HG03108 (cell line): ENCODE data around the gene PER1.

Experiments
- ATAC-seq: cut with Tn5 transposase; IDR thresholded peaks from one replicate; pipeline ENCODE4 v1.9.1; 2021; ENCODE audit warnings: moderate library complexity; ENCODE audit not compliant: unreplicated experiment

PER1 gene

DNA sequence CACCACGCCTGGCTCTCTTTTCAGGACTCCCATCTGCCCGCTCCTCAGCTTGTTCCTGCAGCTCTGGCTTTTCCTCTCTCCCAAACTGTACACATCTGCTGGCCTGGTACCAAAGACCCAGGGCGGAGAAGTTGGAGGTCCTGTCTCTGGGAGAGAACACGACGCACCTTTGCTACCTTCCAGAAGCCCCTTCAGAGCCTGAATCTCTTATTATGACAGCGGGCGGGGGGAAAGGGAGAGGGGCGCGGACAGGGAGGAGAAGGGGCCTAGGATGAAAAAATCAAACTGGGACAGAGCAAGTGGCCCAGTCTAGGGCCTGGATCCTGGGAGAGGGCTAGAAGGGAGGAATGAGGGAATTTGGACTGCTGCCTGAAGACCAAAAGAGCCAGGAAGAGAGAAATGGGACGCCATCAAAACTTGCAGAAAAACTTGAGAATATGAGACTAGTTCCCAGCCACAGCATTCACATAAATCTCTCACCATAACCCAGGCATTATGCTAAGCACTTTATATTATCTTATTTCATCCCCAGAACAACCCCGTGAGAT, 2.5 kb upstream of the PER1 start:
- no peak for ATAC-seq

DNA sequence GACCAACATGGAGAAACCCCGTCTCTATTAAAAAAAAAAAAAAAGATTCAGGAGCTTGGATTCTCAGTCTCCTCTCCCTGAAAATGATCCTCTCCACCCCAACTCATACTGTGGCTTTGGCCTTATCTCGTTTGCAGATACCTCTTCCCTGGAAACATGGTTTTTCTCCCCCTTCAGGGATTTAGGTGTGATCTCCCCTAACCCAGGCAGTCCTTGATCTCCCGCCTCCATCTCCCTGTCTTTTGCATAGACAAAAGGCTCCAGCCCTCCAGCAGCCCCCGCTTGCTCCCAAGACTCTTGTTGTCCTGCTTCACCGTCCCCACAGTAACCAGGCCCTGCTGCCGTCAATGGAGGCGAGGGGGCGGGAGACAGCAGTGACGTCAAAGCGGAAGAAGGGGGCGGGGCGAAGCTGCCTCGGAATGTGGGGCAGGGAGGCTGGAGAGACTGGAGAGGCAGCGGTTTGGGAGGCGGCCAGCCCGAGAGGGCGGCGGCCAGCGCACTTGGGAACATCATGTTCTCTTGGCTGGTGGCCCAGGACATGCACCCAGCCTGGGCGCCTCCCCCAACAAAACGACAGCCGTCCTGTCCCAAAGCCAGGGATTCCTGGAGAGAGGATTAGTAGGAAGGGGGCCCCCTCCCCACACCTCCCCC, 1.9 kb upstream of the PER1 start:
- no peak for ATAC-seq

DNA sequence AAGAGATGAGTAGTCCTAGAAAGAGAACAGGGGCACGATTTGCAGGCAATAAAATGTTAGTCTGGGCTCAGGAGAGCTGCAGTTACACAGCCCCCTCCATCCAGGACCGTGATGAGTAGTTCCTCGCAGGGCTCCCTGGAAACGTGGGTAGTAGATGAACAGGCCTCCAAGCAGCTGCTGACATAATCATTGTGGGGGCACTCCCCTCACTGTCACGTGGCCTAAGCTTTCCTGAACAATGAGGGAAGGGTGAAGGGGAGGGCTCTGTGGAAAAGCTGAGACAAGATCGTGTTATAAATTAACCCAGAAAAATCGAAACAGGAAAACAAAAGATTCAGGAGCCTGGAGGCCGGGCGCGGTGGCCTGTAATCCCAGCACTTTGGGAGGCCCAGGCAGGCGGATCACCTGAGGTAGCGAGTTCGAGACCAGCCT, 1.3 kb upstream of the PER1 start:
- no peak for ATAC-seq

DNA sequence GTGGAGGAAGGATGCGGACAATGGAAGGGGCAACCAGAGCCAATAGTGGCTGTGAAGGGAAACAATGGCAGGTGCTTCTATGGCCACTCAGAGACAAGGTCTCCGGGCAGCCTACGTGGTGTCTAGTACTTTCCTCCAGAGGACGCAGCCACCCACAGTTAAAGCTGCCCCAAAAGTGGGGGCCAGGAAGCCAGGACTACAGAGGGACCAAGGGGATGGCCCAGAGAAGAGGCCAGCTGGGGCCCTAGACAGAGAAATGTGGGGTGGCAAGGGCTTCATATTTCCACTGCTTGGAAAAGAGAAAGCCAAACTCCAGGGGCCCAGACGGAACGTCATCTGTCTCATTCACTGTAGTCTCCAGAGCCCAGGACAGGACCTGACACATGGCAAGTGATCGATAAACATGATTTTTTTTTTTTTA, 837 bp upstream of the PER1 start:
- no peak for ATAC-seq

DNA sequence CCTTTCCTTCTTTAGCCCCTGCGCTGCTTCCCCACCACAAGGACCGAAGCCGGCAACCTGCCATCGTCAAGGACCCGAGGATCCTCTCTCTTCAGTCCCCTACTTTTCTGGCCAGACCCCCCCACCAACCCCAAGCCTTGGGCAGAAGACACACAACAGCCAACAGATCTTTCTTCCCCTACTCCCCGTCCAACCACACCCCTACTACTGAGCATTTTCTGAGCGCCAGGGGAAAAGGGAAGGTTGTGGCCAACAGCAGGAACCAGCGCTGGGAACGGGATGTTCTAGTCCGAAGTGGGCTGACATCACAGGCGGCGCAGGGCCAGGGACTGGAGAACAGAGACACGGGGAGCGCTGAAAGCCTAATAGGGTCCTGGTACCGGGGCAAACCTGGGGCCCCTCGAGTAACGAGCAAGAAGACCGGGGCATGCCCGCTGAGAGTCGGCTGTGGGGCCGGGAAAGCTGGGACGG, 528 bp downstream of the PER1 start:
- ATAC-seq = no peak

DNA sequence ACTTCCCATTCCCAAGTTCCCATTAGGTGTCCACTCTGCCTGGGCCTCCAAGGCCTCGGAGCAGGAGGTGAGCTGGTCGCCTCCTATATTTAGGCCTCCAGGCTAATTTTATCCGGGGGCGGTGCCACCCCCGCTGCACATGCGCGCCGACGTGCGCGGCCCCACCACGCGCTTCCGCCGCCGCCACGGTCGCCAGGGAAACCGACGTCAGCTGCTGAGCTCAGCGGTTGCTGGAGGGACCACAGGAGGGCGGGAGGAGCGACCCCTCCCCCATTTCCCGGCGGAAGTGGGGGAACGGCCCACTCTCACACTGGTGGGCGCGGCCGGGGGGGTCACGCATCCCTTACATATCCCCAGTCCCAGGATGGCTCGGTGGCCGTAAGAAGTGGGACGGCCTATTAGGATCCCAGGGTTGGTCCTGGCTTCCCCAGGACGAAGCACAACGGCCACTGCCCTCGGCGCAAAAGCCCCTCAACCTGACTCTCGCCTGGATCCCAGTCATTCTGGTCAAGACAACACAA, 1.0 kb downstream of the PER1 start:
- ATAC-seq = peak; percentile 42

DNA sequence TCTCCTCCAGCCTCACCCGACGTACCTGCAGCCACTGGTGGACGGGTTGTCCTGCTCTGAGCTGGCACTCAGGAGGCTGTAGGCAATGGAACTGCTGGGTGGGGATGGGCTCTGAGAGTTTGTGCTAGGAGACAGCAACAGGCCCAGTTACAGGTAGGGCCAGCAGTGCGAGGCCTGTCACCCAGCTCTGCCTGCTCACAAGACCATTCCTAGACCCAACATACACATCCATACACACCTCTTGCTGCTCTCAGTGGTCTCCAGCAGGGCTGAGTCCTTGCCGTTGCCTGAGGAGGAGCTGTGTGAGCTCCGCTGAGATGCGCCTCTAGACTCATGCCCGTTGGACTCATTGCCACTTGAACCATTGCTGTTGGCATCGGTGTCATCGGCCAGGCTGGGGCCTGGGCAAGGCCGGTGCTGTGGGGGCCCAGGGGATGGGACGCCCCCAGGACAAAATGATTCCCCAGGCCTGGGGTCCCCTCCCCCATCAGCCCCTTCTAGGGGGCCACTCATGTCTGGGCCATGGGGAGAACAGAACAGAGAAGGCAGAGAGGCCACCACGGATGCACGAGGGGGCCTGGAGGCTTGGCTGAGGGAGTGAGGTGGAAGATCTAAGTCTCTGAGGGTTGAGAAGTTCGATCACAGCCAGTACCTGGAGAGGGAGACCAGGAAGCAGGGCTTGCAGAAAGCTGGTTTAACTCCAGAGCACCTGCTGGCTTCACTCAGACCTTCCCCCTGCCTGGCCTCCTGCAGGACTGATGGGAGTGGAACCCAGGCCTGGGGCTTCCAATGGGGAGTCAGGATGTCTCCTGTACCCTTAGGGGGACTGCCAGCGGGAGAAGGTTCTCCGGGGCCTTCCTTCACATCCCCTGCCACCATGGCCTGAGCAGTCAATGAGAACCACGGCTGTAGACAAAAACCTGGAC, 1.7 kb downstream of the PER1 start:
- ATAC-seq = no peak

DNA sequence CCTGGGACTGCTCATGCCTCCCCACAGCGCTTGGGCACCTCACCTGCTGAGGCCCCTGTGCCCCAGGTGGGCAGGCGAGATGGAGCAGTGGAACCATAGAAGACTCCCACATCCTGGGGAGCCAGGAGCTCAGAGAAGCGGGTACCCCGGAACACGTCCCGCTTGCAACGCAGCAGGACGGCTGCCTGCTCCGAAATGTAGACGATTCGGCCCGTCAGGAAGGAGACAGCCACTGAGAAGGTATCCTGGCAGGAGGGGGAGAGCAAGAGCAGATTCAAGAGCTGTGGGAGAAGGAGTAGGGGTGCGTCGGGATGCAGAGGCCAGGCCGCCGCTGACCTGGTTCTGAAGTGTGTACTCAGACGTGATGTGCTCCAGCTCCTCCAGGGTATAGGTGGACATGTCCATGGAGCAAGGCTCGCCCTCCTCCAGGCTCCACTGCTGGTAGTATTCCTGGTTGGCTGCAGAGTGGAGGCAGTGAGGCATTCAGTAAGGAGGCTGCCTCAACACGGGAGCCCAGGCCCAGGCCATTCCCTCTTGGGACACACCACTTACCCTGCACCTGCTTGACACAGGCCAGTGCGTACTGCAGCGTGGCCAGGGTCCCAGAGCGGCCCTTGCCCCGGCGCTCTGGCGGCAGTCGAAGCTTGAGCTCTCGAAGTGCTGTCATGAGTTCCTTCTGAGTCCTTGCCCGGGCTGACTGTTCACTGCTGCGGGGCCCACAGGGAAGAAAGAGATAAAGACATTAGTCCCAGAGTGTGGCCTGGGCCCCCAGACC, 2.6 kb downstream of the PER1 start:
- ATAC-seq = no peak

DNA sequence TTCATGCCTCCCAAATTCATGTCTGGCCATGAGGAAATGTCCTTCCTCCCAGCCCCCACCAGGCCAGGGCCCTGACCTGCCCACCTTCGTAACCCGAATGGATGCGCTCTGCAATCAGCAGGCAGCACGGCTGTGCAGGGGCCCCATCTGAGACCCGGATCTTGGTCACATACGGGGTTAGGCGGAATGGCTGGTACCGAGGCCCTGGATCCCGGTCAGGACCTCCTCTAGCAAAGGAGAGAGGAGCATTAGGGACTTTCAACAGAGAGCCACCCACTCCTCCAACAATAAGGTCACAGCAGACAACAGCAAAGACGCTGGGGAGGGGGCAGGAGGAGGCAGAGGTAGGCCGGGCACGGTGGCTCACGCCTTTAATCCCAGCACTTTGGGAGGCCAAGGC, 3.6 kb downstream of the PER1 start:
- no peak for ATAC-seq

DNA sequence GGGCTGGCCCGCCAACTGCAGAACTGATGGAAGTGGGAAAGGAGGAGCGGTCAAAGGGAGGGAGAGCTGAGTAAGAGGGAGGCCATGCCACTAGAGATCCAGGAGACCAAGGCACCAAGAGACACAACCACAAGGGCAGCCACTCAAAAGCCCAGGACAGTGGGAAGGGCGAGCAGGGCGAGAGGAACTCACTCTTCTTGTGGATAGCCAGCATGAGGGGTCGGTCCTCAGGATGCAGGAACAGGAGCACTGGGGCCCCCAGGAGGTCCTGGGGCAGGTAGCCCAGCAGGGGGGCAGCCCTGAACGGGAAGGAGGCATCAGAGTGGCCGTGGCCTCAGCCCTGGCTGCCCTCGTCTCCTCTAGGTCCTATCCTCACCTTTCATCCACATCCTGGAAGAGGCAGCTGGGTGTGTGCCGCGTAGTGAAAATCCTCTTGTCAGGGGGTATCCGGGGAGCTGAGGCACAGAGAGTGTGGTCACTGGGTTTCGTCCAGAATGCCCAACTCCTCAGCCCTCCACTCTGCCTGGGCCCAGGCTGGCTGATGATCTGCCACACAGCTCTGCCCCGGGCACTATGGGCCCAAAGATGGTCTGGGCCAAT, 4.3 kb downstream of the PER1 start:
- no peak for ATAC-seq

DNA sequence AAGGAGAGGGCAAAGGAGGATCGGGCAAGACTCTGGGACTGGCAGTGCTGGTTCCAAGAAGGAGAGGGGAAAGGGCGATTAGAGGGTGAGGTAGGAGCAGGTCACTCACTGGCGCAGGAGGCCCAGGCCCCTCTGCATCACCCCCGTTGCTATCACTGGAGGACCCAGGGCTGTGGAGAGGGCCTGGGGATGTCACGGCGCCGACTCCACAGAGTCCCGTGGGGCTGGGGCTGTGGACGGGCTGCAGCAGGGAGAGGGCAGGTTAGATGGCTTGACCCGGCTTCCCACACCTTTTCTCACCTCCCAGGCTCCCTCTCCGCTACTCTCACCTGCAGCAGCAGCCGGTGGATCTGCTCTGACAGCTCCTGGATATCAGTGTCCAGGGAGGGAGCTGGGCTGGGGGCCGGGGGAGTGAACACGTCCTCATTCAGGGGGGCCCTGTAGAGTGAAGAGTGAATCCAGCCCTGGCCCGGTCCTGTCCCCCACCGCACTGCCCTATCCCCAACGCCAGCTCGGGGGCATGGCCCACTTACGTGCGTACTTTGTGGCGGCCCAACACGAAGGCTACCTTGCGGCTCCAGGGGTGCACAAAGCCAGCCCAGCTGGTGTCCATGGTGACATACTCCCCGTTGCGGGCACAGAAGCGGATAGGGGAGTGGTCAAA, 4.9 kb downstream of the PER1 start:
- no peak for ATAC-seq

DNA sequence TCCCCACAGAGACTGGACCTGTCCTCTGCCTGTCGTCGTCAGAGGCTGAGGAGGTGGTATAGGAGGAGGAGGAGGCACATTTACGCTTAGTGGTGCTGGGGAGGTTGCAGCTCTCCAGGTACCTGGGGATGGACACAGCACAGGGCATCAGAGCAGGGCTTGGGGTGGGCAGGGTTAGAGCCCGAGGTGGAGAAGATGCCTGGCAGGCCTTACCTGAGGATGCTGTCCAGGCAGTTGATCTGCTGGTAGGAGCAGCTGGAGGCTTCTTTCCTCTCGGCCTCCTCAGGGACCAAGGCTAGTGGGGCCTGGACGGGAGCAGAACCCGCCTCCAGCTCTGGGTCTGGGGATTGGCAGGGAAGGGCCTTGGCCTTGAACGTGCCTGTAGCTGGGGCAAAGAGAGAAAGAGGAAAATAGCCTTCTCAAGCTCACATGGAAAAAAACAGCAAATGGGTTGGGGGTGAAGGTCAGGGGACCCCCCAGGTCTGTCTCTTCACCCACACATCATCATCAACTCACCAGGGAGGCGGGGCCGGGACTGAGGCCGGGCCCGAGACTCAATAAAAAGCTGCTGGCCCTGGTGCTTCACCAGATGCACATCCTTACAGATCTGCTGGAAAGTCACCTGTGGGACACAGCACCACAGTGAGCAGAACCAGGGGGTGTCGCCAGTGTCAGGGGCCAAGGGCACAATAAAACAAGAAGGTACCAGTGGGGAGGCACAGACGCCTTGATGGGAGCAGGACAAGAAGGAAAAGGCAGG, 5.6 kb downstream of the PER1 start:
- no peak for ATAC-seq

DNA sequence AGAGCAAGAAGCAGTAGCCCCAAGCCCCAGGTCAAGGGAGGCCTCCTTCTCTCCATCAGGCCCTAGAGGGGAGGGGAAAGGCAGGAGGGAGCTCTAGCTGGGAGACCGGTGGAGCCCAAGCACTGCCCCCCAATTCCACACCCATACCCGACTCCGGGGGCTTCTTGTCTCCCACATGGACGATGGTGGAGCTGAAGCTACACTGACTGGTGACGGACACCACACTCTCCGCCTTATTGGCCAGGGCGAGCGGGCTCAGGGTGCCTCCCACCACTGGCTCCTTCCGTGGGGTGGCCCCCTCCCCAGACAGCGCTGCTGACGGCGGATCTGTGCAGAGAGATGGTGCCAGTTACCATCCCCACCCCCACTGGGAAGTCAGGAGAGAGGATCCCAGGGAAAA, 6.4 kb downstream of the PER1 start:
- ATAC-seq = no peak

DNA sequence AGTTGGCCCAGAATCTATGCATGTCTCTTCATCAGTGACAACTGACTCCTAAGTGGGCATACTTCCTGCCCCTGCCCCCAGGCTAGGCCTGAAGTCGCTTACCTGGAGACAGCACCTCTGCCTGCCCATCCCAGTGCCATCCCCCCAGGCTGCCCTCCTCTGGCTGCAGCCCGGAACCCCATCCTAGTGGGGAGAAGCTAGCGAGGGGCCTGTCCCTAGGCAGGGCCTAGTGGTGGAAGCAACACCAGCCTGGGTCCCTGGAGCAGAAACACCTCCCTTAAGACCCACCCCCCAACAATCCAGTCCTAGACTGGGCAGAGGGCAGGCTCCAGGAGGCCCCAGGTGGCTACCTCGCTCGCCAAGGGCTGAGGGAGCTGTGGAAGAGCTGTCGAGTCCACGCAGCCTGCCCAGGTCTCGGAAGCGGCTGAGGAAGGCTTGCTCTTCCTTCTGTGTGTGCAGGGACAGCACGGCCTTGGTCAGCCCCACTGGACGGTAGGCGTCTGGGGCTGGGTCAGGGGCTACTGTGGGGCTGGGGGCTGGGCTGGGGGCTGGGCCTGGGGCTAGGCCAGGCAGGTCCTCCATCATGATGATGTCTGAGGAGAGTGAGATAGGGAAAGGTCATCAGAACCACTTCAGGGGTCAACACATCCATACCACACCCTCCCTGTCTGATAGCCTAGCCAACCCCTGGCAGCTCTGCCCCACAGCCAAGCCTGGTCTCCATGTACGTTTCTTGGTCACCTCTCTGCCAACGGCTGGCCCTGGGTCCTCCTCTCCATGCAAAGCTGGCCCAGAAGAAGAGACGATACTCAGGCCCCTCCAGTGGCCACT, 7.6 kb downstream of the PER1 start:
- no peak for ATAC-seq

DNA sequence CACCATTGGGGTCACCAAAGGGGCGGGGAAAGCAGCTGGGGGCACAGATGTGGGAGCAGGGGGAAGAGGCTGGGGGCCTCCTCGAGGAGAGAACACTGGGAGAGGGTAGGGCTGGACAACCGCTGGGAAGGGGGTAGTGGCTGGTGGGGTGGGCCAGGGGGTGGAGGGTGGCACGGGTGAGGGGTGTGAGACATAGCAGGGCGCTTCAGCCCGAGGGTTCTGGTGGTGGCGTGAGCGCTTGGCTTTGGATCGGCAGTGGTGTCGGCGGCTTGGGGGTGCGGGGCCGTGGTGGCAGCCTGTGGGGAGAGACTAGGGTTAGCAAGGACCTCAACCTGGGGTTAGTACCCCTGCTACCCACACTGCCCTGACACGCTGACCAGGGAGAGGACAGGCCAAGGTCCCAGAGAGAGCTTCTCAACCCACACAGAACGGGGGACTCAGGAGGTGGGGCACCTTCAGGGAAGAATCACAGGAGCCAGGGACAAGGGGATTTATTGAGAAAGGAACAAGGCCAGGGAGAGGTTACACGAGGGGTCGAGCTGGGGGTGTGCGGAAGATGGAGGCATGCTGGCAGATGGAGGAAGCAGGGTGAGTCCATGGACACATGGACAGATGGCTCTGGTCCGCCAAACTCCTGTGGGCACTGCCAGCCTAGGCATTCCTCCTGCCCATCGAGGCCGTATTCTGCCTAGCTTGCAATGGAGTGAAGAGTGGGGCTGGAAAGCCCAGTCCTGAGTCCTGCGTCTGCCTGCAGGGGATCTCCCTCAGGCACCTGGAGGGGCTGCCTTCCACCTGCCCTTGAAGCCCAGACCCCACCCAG, 8.4 kb downstream of the PER1 start:
- ATAC-seq = no peak

DNA sequence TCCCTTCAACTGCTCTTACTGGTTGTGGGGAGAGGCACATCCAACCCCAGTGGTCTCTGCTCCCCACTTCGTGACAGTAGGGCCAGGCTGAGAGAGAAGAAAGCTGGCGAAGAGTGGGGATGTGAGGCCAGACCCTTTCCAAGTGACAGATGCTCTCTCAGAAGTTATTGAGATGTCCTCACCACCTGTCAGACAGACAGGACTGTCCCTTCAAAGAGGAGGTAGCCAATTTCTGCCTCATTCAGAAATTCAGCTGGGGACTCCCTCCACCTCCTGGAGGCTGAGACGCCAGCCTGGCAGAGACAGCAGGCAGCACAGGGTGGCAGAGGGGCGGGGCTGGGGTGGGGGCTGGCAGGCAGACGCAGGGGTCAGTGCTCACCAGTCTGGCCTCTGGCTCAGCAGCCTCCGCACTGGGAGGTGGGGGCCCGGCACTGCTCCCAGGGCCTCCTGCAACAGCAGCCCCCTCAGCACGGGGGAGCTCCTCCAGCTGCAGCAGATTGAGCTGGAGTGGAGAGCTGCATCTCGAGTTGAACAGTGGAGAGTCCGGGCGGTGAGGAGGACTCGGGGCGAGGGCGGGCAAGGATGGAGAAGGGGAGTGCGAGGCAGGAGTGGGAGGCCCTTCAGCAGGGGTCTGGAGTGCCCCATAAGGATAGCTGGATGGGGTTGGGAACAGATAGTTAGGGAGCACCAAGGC, 9.2 kb downstream of the PER1 start:
- ATAC-seq = no peak
